K562 (cell line): Measurements from ENCODE around the gene HPCAL1.

Experiments used
- CTCF ChIP-seq, 3 experiments: IDR thresholded peaks in 2 of 3; conservative IDR thresholded peaks in 1 of 3; 2 replicates each; pipeline ENCODE4 v1.5.1; 2011 to 2012; ENCODE audit warnings: low read length in 3 of 3, mild to moderate bottlenecking in 3 of 3, control low read depth in 2 of 3, improper control_type of control experiment in 1 of 3, inconsistent platforms in 1 of 3, low read depth in 1 of 3, mixed read lengths in 1 of 3, moderate library complexity in 1 of 3; ENCODE audit not compliant: insufficient read depth in 2 of 3
- E2F8 ChIP-seq: fragments of 450-650 bp; IDR thresholded peaks from 2 replicates; pipeline ENCODE4 v1.7.1; 2018; ENCODE audit warnings: mild to moderate bottlenecking, low read depth; ENCODE audit not compliant: partially characterized antibody
- IRF1 ChIP-seq: sonication (generic); formaldehyde crosslinking; IDR thresholded peaks from 2 replicates; pipeline ENCODE4 v1.8.0; 2022; ENCODE audit warnings: missing genetic modification reagents, mild to moderate bottlenecking, borderline replicate concordance
- MYC ChIP-seq, 2 experiments: fragments of 250-450 bp in 1 of 2; sonication (Bioruptor Pico) in 1 of 2; IDR thresholded peaks; 2 replicates each; pipeline versions ENCODE4 v1.5.1 to v1.6.1; 2012 to 2021; ENCODE audit warnings: low read depth in 2 of 2, borderline replicate concordance in 1 of 2, improper control_type of control experiment in 1 of 2, low read length in 1 of 2, mild to moderate bottlenecking in 1 of 2, moderate library complexity in 1 of 2
- POLR2AphosphoS2 ChIP-seq: IDR thresholded peaks from 2 replicates; pipeline ENCODE4 v1.6.1; 2012; ENCODE audit warnings: low read length, improper control_type of control experiment
- RFX5 ChIP-seq: IDR thresholded peaks from 2 replicates; pipeline ENCODE4 v1.6.1; 2011; ENCODE audit warnings: low read depth, mild to moderate bottlenecking, improper control_type of control experiment, low read length
- RUNX1 ChIP-seq: sonication (generic); IDR thresholded peaks from 2 replicates; pipeline ENCODE4 v1.6.1; 2016; ENCODE audit warnings: antibody characterized with exemption, low read depth
- ZBTB33 ChIP-seq: sonication (generic); formaldehyde crosslinking; IDR thresholded peaks from 2 replicates; pipeline ENCODE4 v1.8.1; 2023; ENCODE audit warnings: mild to moderate bottlenecking, missing genetic modification reagents
- ZNF398 ChIP-seq: fragments of 250-450 bp; sonication (Bioruptor Pico); IDR thresholded peaks from 2 replicates; pipeline ENCODE4 v1.8.0; 2021; ENCODE audit warnings: moderate library complexity, mild to moderate bottlenecking, inconsistent platforms
- ZNF707 ChIP-seq: fragments of 250-450 bp; sonication (Bioruptor Pico); conservative IDR thresholded peaks from 2 replicates; pipeline ENCODE4 v1.8.0; 2022; ENCODE audit warnings: inconsistent platforms, mild to moderate bottlenecking, moderate library complexity

GRCh38 chr2:10296142-10296541 is 6.6 kb upstream of the HPCAL1 start:
- no peak for TF ChIP-seq RUNX1
- TF ChIP-seq IRF1 = no peak
- no peak for TF ChIP-seq RFX5
- TF ChIP-seq ZNF707 (CRISPR knock-in tag) = no peak
- TF ChIP-seq E2F8 = no peak
- TF ChIP-seq ZBTB33 (CRISPR knock-in tag) = no peak
- TF ChIP-seq MYC (IDR thresholded peaks at IDR 0.05; ENCODE audit: low read depth, low read length) = no peak
- TF ChIP-seq MYC (CRISPR knock-in tag; IDR thresholded peaks at IDR 0.05; ENCODE audit: borderline replicate concordance, low read depth) = no peak
- no peak for TF ChIP-seq POLR2AphosphoS2
- no peak for TF ChIP-seq CTCF (IDR thresholded peaks at IDR 0.05 in 2 of 3, conservative IDR thresholded peaks at IDR 0.05 in 1 of 3; ENCODE audit: insufficient read depth in 2 of 3, low read depth in 1 of 3, low read length in 3 of 3)
- no peak for TF ChIP-seq ZNF398 (CRISPR knock-in tag)
